ENCODE results near the gene STRBP. TPM values are rescaled to one million over a fixed set of nuclear protein-coding genes. Genes with fewer than 3 reads are reported as not detected.

The STRBP gene
- total RNA-seq, 1 donor from 2014 or later = 11.7 TPM

DNA sequence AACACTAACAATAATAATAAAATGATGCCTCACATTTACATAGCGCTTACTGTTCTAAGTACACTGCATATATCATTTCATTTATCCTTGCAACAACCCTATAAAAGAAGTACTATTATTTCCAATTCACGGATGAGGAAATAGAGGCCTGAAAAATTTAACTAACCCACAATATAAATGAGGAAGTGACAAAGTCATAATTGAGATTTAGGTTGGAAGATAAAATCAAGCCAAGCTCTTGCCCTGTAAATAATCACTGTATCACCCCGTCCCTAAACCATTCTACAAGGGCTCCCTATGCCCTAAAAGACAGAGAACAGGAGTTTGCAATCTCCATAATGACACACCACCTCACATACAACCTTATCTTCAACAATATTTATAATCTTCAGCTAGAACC is 49.6 kb downstream of the STRBP start:
- peaks cover 21% of the 10 kb centered on the region for H3K4me1 Mint-ChIP-seq (ENCODE audit: low read depth)
- no peaks in the 10 kb centered on the region for H3K9me3 Mint-ChIP-seq (ENCODE audit: low read depth)
- H3K36me3 Mint-ChIP-seq (ENCODE audit: low read depth) = no peaks in the 10 kb centered on the region
- no peak overlapping the region for H3K4me3 Mint-ChIP-seq (ENCODE audit: unreplicated experiment)
- no peaks in the 10 kb centered on the region for H3K27me3 Mint-ChIP-seq (ENCODE audit: low read depth)
- H3K27ac Mint-ChIP-seq (ENCODE audit: unreplicated experiment) = no peak overlapping the region
- TF ChIP-seq, protein P1, sequence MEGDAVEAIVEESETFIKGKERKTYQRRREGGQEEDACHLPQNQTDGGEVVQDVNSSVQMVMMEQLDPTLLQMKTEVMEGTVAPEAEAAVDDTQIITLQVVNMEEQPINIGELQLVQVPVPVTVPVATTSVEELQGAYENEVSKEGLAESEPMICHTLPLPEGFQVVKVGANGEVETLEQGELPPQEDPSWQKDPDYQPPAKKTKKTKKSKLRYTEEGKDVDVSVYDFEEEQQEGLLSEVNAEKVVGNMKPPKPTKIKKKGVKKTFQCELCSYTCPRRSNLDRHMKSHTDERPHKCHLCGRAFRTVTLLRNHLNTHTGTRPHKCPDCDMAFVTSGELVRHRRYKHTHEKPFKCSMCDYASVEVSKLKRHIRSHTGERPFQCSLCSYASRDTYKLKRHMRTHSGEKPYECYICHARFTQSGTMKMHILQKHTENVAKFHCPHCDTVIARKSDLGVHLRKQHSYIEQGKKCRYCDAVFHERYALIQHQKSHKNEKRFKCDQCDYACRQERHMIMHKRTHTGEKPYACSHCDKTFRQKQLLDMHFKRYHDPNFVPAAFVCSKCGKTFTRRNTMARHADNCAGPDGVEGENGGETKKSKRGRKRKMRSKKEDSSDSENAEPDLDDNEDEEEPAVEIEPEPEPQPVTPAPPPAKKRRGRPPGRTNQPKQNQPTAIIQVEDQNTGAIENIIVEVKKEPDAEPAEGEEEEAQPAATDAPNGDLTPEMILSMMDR (IDR thresholded peaks at IDR 0.05) = no peak
- DNase-seq (ENCODE audit: low spot score) = no peak

- Mint-ChIP-seq H3K4me1 (ENCODE audit: low read depth) (peaks cover 21% of the 10 kb centered on the region), H3K4me3 (ENCODE audit: unreplicated experiment) (no peak overlapping the region), H3K9me3 (ENCODE audit: low read depth) (no peaks in the 10 kb centered on the region), H3K27me3 (ENCODE audit: low read depth) (no peaks in the 10 kb centered on the region), H3K36me3 (ENCODE audit: low read depth) (no peaks in the 10 kb centered on the region), H3K27ac (ENCODE audit: unreplicated experiment) (no peak overlapping the region)
- no peak for DNase-seq (ENCODE audit: low spot score)
- TF ChIP-seq, protein P1 (IDR thresholded peaks at IDR 0.05) = no peak
Measured at GRCh38 chr9:123217128-123217654, 51.2 kb downstream of the STRBP start.

GRCh38 chr9:123216251-123216797 is 52.1 kb downstream of the STRBP start:
- no peak for DNase-seq (ENCODE audit: low spot score)
- Mint-ChIP-seq H3K4me1 (ENCODE audit: low read depth) (peaks cover 21% of the 10 kb centered on the region), H3K4me3 (ENCODE audit: unreplicated experiment) (no peak overlapping the region), H3K9me3 (ENCODE audit: low read depth) (no peaks in the 10 kb centered on the region), H3K27me3 (ENCODE audit: low read depth) (no peaks in the 10 kb centered on the region), H3K36me3 (ENCODE audit: low read depth) (no peaks in the 10 kb centered on the region), H3K27ac (ENCODE audit: unreplicated experiment) (no peak overlapping the region)
- TF ChIP-seq, protein P1 (IDR thresholded peaks at IDR 0.05) = no peak

GRCh38 chr9:123211081-123211480 is 57.3 kb downstream of the STRBP start:
- H3K4me1 Mint-ChIP-seq (ENCODE audit: low read depth) = peaks cover 1% of the 10 kb centered on the region
- H3K27me3 Mint-ChIP-seq (ENCODE audit: low read depth) = no peaks in the 10 kb centered on the region
- no peaks in the 10 kb centered on the region for H3K36me3 Mint-ChIP-seq (ENCODE audit: low read depth)
- DNase-seq (ENCODE audit: low spot score) = no peak
- no peak overlapping the region for H3K4me3 Mint-ChIP-seq (ENCODE audit: unreplicated experiment)
- H3K9me3 Mint-ChIP-seq (ENCODE audit: low read depth) = no peaks in the 10 kb centered on the region
- H3K27ac Mint-ChIP-seq (ENCODE audit: unreplicated experiment) = no peak overlapping the region
- TF ChIP-seq, protein P1 (IDR thresholded peaks at IDR 0.05) = no peak

DNA sequence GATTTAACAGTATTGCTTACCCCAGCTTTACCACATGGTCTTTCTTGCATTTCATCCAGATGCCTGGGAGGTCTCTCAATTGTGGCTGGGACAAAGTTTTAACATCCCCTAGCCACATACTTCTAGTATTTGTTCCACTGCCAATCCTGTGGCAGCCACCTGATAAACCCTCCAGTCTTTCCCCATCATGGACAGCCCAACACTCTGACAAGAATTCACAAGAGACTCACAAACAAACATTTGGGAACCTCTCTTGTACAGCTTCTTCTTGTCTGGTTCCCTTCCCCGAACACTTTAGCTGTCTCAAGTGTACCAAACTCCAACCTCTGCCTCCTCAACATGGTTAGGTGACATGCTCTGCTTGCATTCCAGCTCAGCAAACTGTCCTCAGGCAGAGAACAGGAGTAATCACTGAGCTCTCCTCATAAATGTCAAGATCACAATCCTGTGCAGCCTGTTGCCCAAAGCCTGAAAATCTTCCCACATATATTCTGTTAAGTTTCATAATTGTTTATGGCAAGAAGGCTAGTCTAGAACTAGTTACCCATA is 59.7 kb downstream of the STRBP start:
- Mint-ChIP-seq H3K4me3 (ENCODE audit: unreplicated experiment) (no peak overlapping the region), H3K9me3 (ENCODE audit: low read depth) (no peaks in the 10 kb centered on the region), H3K27ac (ENCODE audit: unreplicated experiment) (no peak overlapping the region), H3K4me1 (ENCODE audit: low read depth) (no peaks in the 10 kb centered on the region), H3K27me3 (ENCODE audit: low read depth) (no peaks in the 10 kb centered on the region), H3K36me3 (ENCODE audit: low read depth) (no peaks in the 10 kb centered on the region)
- no peak for DNase-seq (ENCODE audit: low spot score)
- TF ChIP-seq, protein P1 (IDR thresholded peaks at IDR 0.05) = no peak
